Lower lobe of right lung (tissue), 2 donors: ENCODE measurements around the gene PEMT. TPM values are rescaled to one million over a fixed set of nuclear protein-coding genes. Genes with fewer than 3 reads are reported as not detected.

Source experiments
- ATAC-seq, 2 donors: fragments of 200-7000 bp; cut with Tn5 transposase; one replicate each; pipeline ENCODE4 v1.9.1; 2020 to 2022; ENCODE audit warnings: mild to moderate bottlenecking in 2 of 2, moderate library complexity in 2 of 2
- DNase-seq: peaks from one replicate; pipeline ENCODE4 v3.0.0-alpha.2; 2020
- H3K27ac ChIP-seq: fragments of 200-600 bp; one replicate; pipeline ENCODE4 v1.8.0; 2022
- H3K27me3 ChIP-seq: fragments of 200-600 bp; one replicate; pipeline ENCODE4 v1.8.0; 2022; ENCODE audit warnings: low read depth
- H3K36me3 ChIP-seq: fragments of 200-600 bp; one replicate; pipeline ENCODE4 v1.8.0; 2022; ENCODE audit warnings: mild to moderate bottlenecking
- H3K4me1 ChIP-seq: fragments of 200-600 bp; one replicate; pipeline ENCODE4 v1.8.0; 2022
- H3K4me3 ChIP-seq: fragments of 200-600 bp; one replicate; pipeline ENCODE4 v1.8.0; 2022; ENCODE audit warnings: mild to moderate bottlenecking
- H3K9me3 ChIP-seq: fragments of 200-600 bp; one replicate; pipeline ENCODE4 v1.8.0; 2022
- CTCF ChIP-seq: fragments of 200-600 bp; IDR thresholded peaks from one replicate; pipeline ENCODE4 v1.8.0; 2022; ENCODE audit warnings: antibody characterized with exemption, mild to moderate bottlenecking
- intact Hi-C: fragments of 100-400 bp; cut with DNase I; formaldehyde crosslinking; loops from one replicate; pipeline ENCODE4 v1.11.0; 2022
- total RNA-seq: library from RNA; stranded (reverse); fragmentation: NEBNext Ultra II Directional; extraction: Animal tissue kit (Norgen Biotek cat#: 25700); gene quantifications from one replicate; pipeline ENCODE4 v1.2.1, GENCODE V29; 2021
- donor health status: DM: no; HTN: yes; CAD: no; lungs with severe emphysema.

Gene PEMT
- total RNA-seq, 1 donor from 2014 or later = 20.1 TPM

GRCh38 chr17:17603178-17603894, 11.8 kb upstream of the PEMT start:
- H3K27ac ChIP-seq = no peak overlapping the region
- TF ChIP-seq CTCF = no peak

GRCh38 chr17:17599965-17600364, 8.5 kb upstream of the PEMT start:
- no peak overlapping the region for H3K4me3 ChIP-seq
- intact Hi-C loops = no loop called here
- DNase-seq (no peak), ATAC-seq (no peak)
- H3K9me3 ChIP-seq = no peaks in the 10 kb centered on the region
- TF ChIP-seq CTCF = no peak
- no peak overlapping the region for H3K27ac ChIP-seq
- H3K36me3 ChIP-seq = no peaks in the 10 kb centered on the region
- peaks cover 4% of the 10 kb centered on the region for H3K4me1 ChIP-seq
- H3K27me3 ChIP-seq = no peaks in the 10 kb centered on the region

More at GRCh38 chr17:17603178-17603894, 11.8 kb upstream of the PEMT start:
- Histone ChIP-seq H3K36me3 (no peaks in the 10 kb centered on the region), H3K27me3 (no peaks in the 10 kb centered on the region), H3K4me1 (peaks cover 18% of the 10 kb centered on the region), H3K9me3 (no peaks in the 10 kb centered on the region), H3K4me3 (no peak overlapping the region)
- DNase-seq (no peak), ATAC-seq (no peak)
- intact Hi-C loops = no loop called here

GRCh38 chr17:17598003-17598402, 6.5 kb upstream of the PEMT start:
- intact Hi-C loops = no loop called here
- Histone ChIP-seq H3K4me3 (no peak overlapping the region), H3K27me3 (no peaks in the 10 kb centered on the region), H3K36me3 (no peaks in the 10 kb centered on the region), H3K27ac (no peak overlapping the region), H3K9me3 (no peaks in the 10 kb centered on the region), H3K4me1 (peaks cover 8% of the 10 kb centered on the region)
- no peak for ATAC-seq
- TF ChIP-seq CTCF = no peak
- no peak for DNase-seq

GRCh38 chr17:17595755-17596154, 4.2 kb upstream of the PEMT start:
- H3K4me1 ChIP-seq = peaks cover 18% of the 10 kb centered on the region
- no peaks in the 10 kb centered on the region for H3K36me3 ChIP-seq
- intact Hi-C loops = no loop called here
- H3K9me3 ChIP-seq = no peaks in the 10 kb centered on the region
- no peak overlapping the region for H3K4me3 ChIP-seq
- ATAC-seq = no peak
- DNase-seq = no peak
- no peaks in the 10 kb centered on the region for H3K27me3 ChIP-seq
- no peak for TF ChIP-seq CTCF
- H3K27ac ChIP-seq = no peak overlapping the region

GRCh38 chr17:17593222-17593620, 1.7 kb upstream of the PEMT start:
- H3K4me3 ChIP-seq = no peak overlapping the region
- no peak for TF ChIP-seq CTCF
- no peaks in the 10 kb centered on the region for H3K9me3 ChIP-seq
- intact Hi-C loops = no loop called here
- H3K4me1 ChIP-seq = peaks cover 26% of the 10 kb centered on the region
- DNase-seq (no peak), ATAC-seq (no peak)
- H3K36me3 ChIP-seq = no peaks in the 10 kb centered on the region
- peak overlapping the region; percentile 96 for H3K27ac ChIP-seq
- H3K27me3 ChIP-seq = no peaks in the 10 kb centered on the region
